H9 (cell line): ENCODE results near the gene C2orf81. TPM values are rescaled to one million over a fixed set of nuclear protein-coding genes. Genes with fewer than 3 reads are reported as not detected.

Experiments
- DNase-seq: peaks from one replicate; pipeline ENCODE4 v3.0.0-alpha.2; 2017
- H2AFZ ChIP-seq: one replicate; pipeline ENCODE4 v1.6.1; 2013; ENCODE audit warnings: mild to moderate bottlenecking, low read length, control low read depth, moderate library complexity
- H2AK5ac ChIP-seq: 2 replicates; pipeline ENCODE4 v1.6.1; 2013; ENCODE audit warnings: low read length, control low read depth, mixed read lengths; ENCODE audit not compliant: insufficient read length
- H2BK120ac ChIP-seq: one replicate; pipeline ENCODE4 v1.6.1; 2013; ENCODE audit warnings: low read depth, mild to moderate bottlenecking, low read length, control low read depth, inconsistent platforms; ENCODE audit not compliant: poor library complexity, severe bottlenecking
- H2BK12ac ChIP-seq: 2 replicates; pipeline ENCODE4 v1.6.1; 2013; ENCODE audit warnings: low read length, control low read depth, mixed read lengths, low read depth; ENCODE audit not compliant: insufficient read length
- H2BK15ac ChIP-seq: 2 replicates; pipeline ENCODE4 v1.6.1; 2013; ENCODE audit warnings: low read depth, low read length, control low read depth
- H2BK20ac ChIP-seq: one replicate; pipeline ENCODE4 v1.6.1; 2013; ENCODE audit warnings: low read depth, mild to moderate bottlenecking, low read length, control low read depth, inconsistent platforms; ENCODE audit not compliant: poor library complexity, severe bottlenecking
- H2BK5ac ChIP-seq: 2 replicates; pipeline ENCODE4 v1.6.1; 2013; ENCODE audit warnings: low read length, control low read depth, mixed read lengths; ENCODE audit not compliant: insufficient read length
- H3K14ac ChIP-seq: 2 replicates; pipeline ENCODE4 v1.6.1; 2013; ENCODE audit warnings: low read length, control low read depth; ENCODE audit not compliant: insufficient read depth
- H3K18ac ChIP-seq: 2 replicates; pipeline ENCODE4 v1.6.1; 2013; ENCODE audit warnings: low read depth, mild to moderate bottlenecking, mixed read lengths, low read length, control low read depth; ENCODE audit not compliant: insufficient read length
- H3K23ac ChIP-seq: 2 replicates; pipeline ENCODE4 v1.6.1; 2013; ENCODE audit warnings: low read length, control low read depth, mixed read lengths, low read depth; ENCODE audit not compliant: insufficient read length
- H3K23me2 ChIP-seq: 2 replicates; pipeline ENCODE4 v1.6.1; 2013; ENCODE audit warnings: low read depth, mild to moderate bottlenecking, mixed read lengths, low read length, control low read depth; ENCODE audit not compliant: insufficient read length, poor library complexity, severe bottlenecking
- H3K27ac ChIP-seq: 2 replicates; pipeline ENCODE4 v1.5.1; 2013; ENCODE audit warnings: low read length, control low read depth, mixed read lengths, low read depth; ENCODE audit not compliant: insufficient read length
- H3K27me3 ChIP-seq: 2 replicates; pipeline ENCODE4 v1.6.1; 2013; ENCODE audit warnings: low read length, control low read depth, inconsistent platforms; ENCODE audit not compliant: insufficient read depth
- H3K4ac ChIP-seq: 2 replicates; pipeline ENCODE4 v1.6.1; 2013; ENCODE audit warnings: low read depth, mild to moderate bottlenecking, control low read depth, inconsistent platforms, low read length, moderate library complexity
- H3K4me1 ChIP-seq: 2 replicates; pipeline ENCODE4 v1.6.1; 2013; ENCODE audit warnings: low read length, control low read depth, inconsistent platforms; ENCODE audit not compliant: insufficient read depth
- H3K4me2 ChIP-seq: 2 replicates; pipeline ENCODE4 v1.6.1; 2013; ENCODE audit warnings: low read length, control low read depth, mixed read lengths; ENCODE audit not compliant: insufficient read length, insufficient read depth
- H3K56ac ChIP-seq: 2 replicates; pipeline ENCODE4 v1.6.1; 2013; ENCODE audit warnings: low read depth, mild to moderate bottlenecking, mixed read lengths, low read length, control low read depth; ENCODE audit not compliant: insufficient read length
- H3K79me1 ChIP-seq: 2 replicates; pipeline ENCODE4 v1.6.1; 2013; ENCODE audit warnings: low read depth, mild to moderate bottlenecking, moderate library complexity, low read length, control low read depth, inconsistent platforms; ENCODE audit not compliant: insufficient read depth, poor library complexity, severe bottlenecking
- H3K79me2 ChIP-seq: 2 replicates; pipeline ENCODE4 v1.6.1; 2013; ENCODE audit warnings: low read length, control low read depth, inconsistent platforms; ENCODE audit not compliant: insufficient read depth
- H3K9ac ChIP-seq: 2 replicates; pipeline ENCODE4 v1.6.1; 2013; ENCODE audit warnings: low read length, control low read depth, mixed read lengths; ENCODE audit not compliant: insufficient read length; ENCODE audit errors: extremely low read depth
- H3K9me3 ChIP-seq: one replicate; pipeline ENCODE4 v1.6.1; 2013; ENCODE audit warnings: low read depth, low read length, inconsistent platforms; ENCODE audit not compliant: control insufficient read depth
- H3T11ph ChIP-seq: one replicate; pipeline ENCODE4 v1.6.1; 2013; ENCODE audit warnings: mild to moderate bottlenecking, low read length, control low read depth, inconsistent platforms
- H4K20me1 ChIP-seq: one replicate; pipeline ENCODE4 v1.6.1; 2013; ENCODE audit not compliant: control insufficient read depth, insufficient read length, insufficient read depth
- H4K5ac ChIP-seq: 2 replicates; pipeline ENCODE4 v1.6.1; 2013; ENCODE audit warnings: low read depth, mild to moderate bottlenecking, mixed read lengths, low read length, control low read depth; ENCODE audit not compliant: insufficient read length
- H4K8ac ChIP-seq: replicated peaks from 2 replicates; pipeline ENCODE4 v1.6.1; 2013; ENCODE audit warnings: low read length, control low read depth, mixed read lengths, low read depth; ENCODE audit not compliant: insufficient read length
- H4K91ac ChIP-seq: 2 replicates; pipeline ENCODE4 v1.6.1; 2013; ENCODE audit warnings: low read depth, mild to moderate bottlenecking, moderate library complexity, mixed read lengths, low read length, control low read depth; ENCODE audit not compliant: insufficient read length
- H3K27ac Mint-ChIP-seq, 3 experiments: 2 replicates in 2 of 3; 3 replicates in 1 of 3; pipeline ENCODE4 v1.8.0; 2020 to 2021; ENCODE audit warnings: mixed read lengths in 3 of 3, mild to moderate bottlenecking in 1 of 3, moderate library complexity in 1 of 3
- H3K27me3 Mint-ChIP-seq: 2 replicates; pipeline ENCODE4 v1.8.0; 2021; ENCODE audit warnings: low read depth, mild to moderate bottlenecking, moderate library complexity, mixed read lengths
- H3K36me3 Mint-ChIP-seq, 3 experiments: 2 replicates in 2 of 3; 3 replicates in 1 of 3; pipeline ENCODE4 v1.8.0; 2020 to 2021; ENCODE audit warnings: low read depth in 3 of 3, mixed read lengths in 3 of 3; ENCODE audit not compliant: insufficient read depth in 1 of 3
- H3K4me1 Mint-ChIP-seq, 2 experiments: 2 replicates each; pipeline ENCODE4 v1.8.0; 2020; ENCODE audit warnings: mixed read lengths in 2 of 2
- H3K4me3 Mint-ChIP-seq, 2 experiments: 2 replicates in 1 of 2; 3 replicates in 1 of 2; pipeline ENCODE4 v1.8.0; 2020 to 2021; ENCODE audit warnings: mild to moderate bottlenecking in 2 of 2, mixed read lengths in 2 of 2, moderate library complexity in 1 of 2
- H3K9me3 Mint-ChIP-seq, 2 experiments: 2 replicates in 1 of 2; 3 replicates in 1 of 2; pipeline ENCODE4 v1.8.0; 2020; ENCODE audit warnings: mild to moderate bottlenecking in 2 of 2, mixed read lengths in 2 of 2, moderate library complexity in 1 of 2
- WGBS: extraction: QIAGEN DNeasy Blood & Tissue Kit; methylation state at CpG from one replicate; pipeline ENCODE4 v1.1.7; 2013; ENCODE audit warnings: missing lambda C conversion rate, low lambda C conversion rate, mixed read lengths; ENCODE audit not compliant: insufficient read length; ENCODE audit errors: extremely low coverage; 5-methylcytosine and 5-hydroxymethylcytosine counted together
- total RNA-seq: library from RNA; stranded (reverse); gene quantifications from 2 replicates; pipeline ENCODE4 v1.2.1, GENCODE V29; 2021
- TF ChIP-seq, protein P1 (sequence below): fragments of 200-600 bp; sonication (generic); conservative IDR thresholded peaks from 3 replicates; pipeline ENCODE4 v1.8.0; 2021; ENCODE audit warnings: antibody characterized with exemption, mild to moderate bottlenecking

Gene C2orf81
- total RNA-seq, 1 experiment from 2014 or later, result 3.5 TPM

DNA sequence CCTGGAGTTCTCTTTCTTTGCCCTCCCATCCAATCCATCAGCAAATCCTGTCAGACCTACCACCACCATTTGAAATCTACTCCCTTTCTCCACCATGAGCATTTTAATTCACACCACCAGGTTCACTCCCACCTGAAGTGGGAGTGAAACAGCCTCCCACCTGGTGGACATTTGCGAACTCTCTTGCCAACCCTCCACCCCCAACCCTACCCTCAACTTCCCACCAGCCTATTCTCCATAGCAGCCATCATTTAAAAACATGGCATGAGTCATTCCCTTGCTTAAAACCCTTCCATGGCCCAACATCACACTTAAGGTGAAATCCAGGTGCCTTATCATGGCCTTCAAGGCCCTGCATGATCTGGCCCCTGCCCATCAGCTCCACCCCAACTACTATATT, 16.8 kb upstream of the C2orf81 start:
- Mint-ChIP-seq H3K27me3 (no peaks in the 10 kb centered on the region; the same call in 1 of the 2 replicates), H3K9me3 (no peaks in the 10 kb centered on the region), H3K36me3 (peaks cover 13 to 39% (median 28%) of the 10 kb centered on the region in 3 experiments), H3K4me3 (peak overlapping the region; percentile 19 to 95; a peak in 4 of 5 replicates), H3K27ac (peak overlapping the region in 2 of 3 experiments; percentile 48 to 62; a peak in 4 of 7 replicates), H3K4me1 (peaks cover 31 to 40% of the 10 kb centered on the region in 2 experiments)
- no peak overlapping the region for H2BK5ac ChIP-seq
- no peak overlapping the region for H3K56ac ChIP-seq
- H3K23me2 ChIP-seq, result peaks cover 11% of the 10 kb centered on the region
- no peak overlapping the region for H3K4me2 ChIP-seq
- H3K4me1 ChIP-seq, result peaks cover 3% of the 10 kb centered on the region; the same call in 1 of the 2 replicates
- H3K79me1 ChIP-seq, result peaks cover 7% of the 10 kb centered on the region
- no peak overlapping the region for H2BK15ac ChIP-seq
- no peak for DNase-seq
- no peak overlapping the region for H2BK12ac ChIP-seq
- no CpG with 5 or more reads among the region's 1 CpG for WGBS
- H3K9ac ChIP-seq, result no peak overlapping the region
- no peak overlapping the region for H4K91ac ChIP-seq
- H2BK20ac ChIP-seq, result no peak overlapping the region
- no peak overlapping the region for H2AK5ac ChIP-seq
- TF ChIP-seq, protein P1, sequence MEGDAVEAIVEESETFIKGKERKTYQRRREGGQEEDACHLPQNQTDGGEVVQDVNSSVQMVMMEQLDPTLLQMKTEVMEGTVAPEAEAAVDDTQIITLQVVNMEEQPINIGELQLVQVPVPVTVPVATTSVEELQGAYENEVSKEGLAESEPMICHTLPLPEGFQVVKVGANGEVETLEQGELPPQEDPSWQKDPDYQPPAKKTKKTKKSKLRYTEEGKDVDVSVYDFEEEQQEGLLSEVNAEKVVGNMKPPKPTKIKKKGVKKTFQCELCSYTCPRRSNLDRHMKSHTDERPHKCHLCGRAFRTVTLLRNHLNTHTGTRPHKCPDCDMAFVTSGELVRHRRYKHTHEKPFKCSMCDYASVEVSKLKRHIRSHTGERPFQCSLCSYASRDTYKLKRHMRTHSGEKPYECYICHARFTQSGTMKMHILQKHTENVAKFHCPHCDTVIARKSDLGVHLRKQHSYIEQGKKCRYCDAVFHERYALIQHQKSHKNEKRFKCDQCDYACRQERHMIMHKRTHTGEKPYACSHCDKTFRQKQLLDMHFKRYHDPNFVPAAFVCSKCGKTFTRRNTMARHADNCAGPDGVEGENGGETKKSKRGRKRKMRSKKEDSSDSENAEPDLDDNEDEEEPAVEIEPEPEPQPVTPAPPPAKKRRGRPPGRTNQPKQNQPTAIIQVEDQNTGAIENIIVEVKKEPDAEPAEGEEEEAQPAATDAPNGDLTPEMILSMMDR, result no peak; the same call in 2 of the 3 replicates
- H4K5ac ChIP-seq, result no peak overlapping the region
- H4K20me1 ChIP-seq, result no peaks in the 10 kb centered on the region
- no peaks in the 10 kb centered on the region for H3K27me3 ChIP-seq
- H4K8ac ChIP-seq, result no peak overlapping the region
- H3K14ac ChIP-seq, result no peak overlapping the region
- no peak overlapping the region for H3K23ac ChIP-seq
- H3K27ac ChIP-seq, result no peak overlapping the region
- H3K79me2 ChIP-seq, result peaks cover 21% of the 10 kb centered on the region; the same call in 1 of the 2 replicates
- H3K4ac ChIP-seq, result no peak overlapping the region
- H3K18ac ChIP-seq, result no peak overlapping the region
- no peak overlapping the region for H2BK120ac ChIP-seq
- no peak overlapping the region for H3T11ph ChIP-seq
- no peak overlapping the region for H2AFZ ChIP-seq
- H3K9me3 ChIP-seq, result no peaks in the 10 kb centered on the region
